Thyroid gland (tissue), 4 donors: ENCODE measurements around the gene RPS15. TPM values are rescaled to one million over a fixed set of nuclear protein-coding genes. Genes with fewer than 3 reads are reported as not detected.

Experiments used
- DNase-seq, 2 donors: peaks; one replicate each; pipeline ENCODE4 v3.0.0-alpha.2; 2019
- H3K27ac ChIP-seq, 3 donors: fragments of 200-600 bp; sonication (generic); 1 replicate in 2 of 3; 2 replicates in 1 of 3; pipeline ENCODE4 v1.5.1; 2016 to 2019; ENCODE audit warnings: mild to moderate bottlenecking in 1 of 3, moderate library complexity in 1 of 3
- H3K27me3 ChIP-seq: fragments of 200-600 bp; sonication (generic); one replicate; pipeline ENCODE4 v1.5.1; 2019
- H3K36me3 ChIP-seq, 2 donors: fragments of 200-600 bp; sonication (generic); one replicate each; pipeline ENCODE4 v1.5.1; 2016 to 2019
- H3K4me1 ChIP-seq, 2 donors: fragments of 200-600 bp; sonication (generic); one replicate each; pipeline ENCODE4 v1.5.1; 2017 to 2019
- H3K4me3 ChIP-seq, 3 donors: fragments of 200-600 bp; sonication (generic); replicated peaks in 1 of 3; 1 replicate in 2 of 3; 2 replicates in 1 of 3; pipeline ENCODE4 v1.5.1; 2016; ENCODE audit warnings: mild to moderate bottlenecking in 1 of 3
- H3K9me3 ChIP-seq: fragments of 200-600 bp; sonication (generic); one replicate; pipeline ENCODE4 v1.5.1; 2017
- CTCF ChIP-seq, 6 experiments: fragments of 200-600 bp in 3 of 6; fragments of 450-650 bp in 3 of 6; sonication (generic) in 3 of 6; IDR thresholded peaks; one replicate each; pipeline ENCODE4 v1.5.1; 2016 to 2019; ENCODE audit warnings: antibody characterized with exemption in 6 of 6, mild to moderate bottlenecking in 2 of 6, inconsistent platforms in 1 of 6, moderate library complexity in 1 of 6
- POLR2A ChIP-seq, 2 donors: fragments of 450-650 bp; IDR thresholded peaks; one replicate each; pipeline ENCODE4 v1.6.1; 2017; ENCODE audit warnings: antibody characterized with exemption in 2 of 2, mild to moderate bottlenecking in 2 of 2, moderate library complexity in 1 of 2
- WGBS, 2 donors: methylation state at CpG; one replicate each; pipeline ENCODE4 v1.1.5; 2017; 5-methylcytosine and 5-hydroxymethylcytosine counted together
- intact Hi-C: fragments of 100-400 bp; cut with DNase I; formaldehyde crosslinking; loops from one replicate; pipeline ENCODE4 v1.15.1; 2023
- total RNA-seq, 4 donors: library from RNA; depleted of rRNA; stranded (reverse); fragments of >200 nt; gene quantifications; one replicate each; pipeline ENCODE4 v1.2.3, GENCODE V29; 2016

RPS15 gene
- total RNA-seq, 4 donors from 2014 or later = 1,760 to 2,977 (median 2,488) TPM

DNA sequence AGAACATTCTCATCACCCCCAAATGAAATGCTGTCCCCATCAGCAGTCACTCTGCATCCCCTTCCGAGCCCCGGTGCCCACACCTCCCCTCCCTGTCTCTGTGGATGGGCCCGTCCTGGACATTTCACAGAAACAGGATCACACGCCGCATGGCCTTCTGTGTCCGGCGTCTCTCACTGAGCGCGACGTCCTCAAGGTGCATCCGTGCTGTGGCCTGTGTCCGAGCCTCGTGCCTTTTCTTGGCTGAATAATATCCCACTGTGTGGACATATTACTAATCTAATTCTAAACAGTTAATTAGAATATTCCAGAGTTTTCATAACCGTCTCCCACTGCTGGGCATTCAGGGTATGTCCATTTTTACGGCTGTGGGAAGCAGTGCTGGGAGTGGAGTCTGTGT, 45.8 kb upstream of the RPS15 start:
- TF ChIP-seq POLR2A (IDR thresholded peaks at IDR 0.05) (no peak), CTCF (IDR thresholded peaks at IDR 0.05) (no peak)
- Histone ChIP-seq H3K36me3 (peaks cover 38 to 41% of the 10 kb centered on the region in 2 donors), H3K27ac (no peak overlapping the region), H3K27me3 (no peaks in the 10 kb centered on the region), H3K4me1 (peaks cover 0 to 6% of the 10 kb centered on the region in 2 donors), H3K9me3 (no peaks in the 10 kb centered on the region), H3K4me3 (no peak overlapping the region)
- WGBS, 2 donors = 96 to 97% methylated on average over 15 of the region's 15 CpGs
- no peak for DNase-seq
- intact Hi-C loops = no loop called here

DNA sequence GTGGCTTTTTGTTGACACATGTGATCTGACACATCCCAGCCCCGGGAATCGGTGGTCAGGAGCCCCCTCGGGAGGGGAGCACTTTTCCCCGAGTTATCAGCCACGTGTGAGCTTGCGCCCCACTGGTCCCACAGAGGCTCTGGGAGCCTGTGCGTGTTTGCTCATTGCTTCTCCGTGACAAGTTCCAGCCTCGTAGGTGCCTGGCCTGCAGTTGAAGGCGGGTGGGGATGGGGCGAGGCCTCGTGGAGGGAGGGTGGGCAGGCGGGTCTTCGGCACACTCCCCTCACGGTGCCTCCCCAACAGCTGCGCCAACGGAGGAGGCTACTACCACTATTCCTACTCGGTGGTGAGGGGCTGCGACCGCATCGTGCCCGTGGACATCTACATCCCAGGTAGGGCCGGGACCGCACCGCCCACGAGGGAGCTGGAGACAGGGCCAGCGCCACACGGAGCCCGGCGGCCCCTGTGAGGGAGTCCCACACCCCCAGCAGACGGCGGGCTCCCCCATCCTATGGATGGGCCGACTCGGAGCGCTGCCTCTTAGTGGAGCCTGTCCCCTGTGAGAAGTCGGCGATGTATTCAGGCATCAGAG, 45.2 kb upstream of the RPS15 start:
- peaks cover 38 to 41% of the 10 kb centered on the region in 2 donors for H3K36me3 ChIP-seq
- no peak overlapping the region for H3K4me3 ChIP-seq
- no peaks in the 10 kb centered on the region for H3K9me3 ChIP-seq
- intact Hi-C loops = no loop called here
- H3K4me1 ChIP-seq = peaks cover 0 to 6% of the 10 kb centered on the region in 2 donors
- TF ChIP-seq CTCF (IDR thresholded peaks at IDR 0.05) = no peak
- no peak for TF ChIP-seq POLR2A (IDR thresholded peaks at IDR 0.05)
- H3K27ac ChIP-seq = no peak overlapping the region
- H3K27me3 ChIP-seq = no peaks in the 10 kb centered on the region
- DNase-seq = no peak
- 93% methylated on average over 3 to 27 of the region's 37 CpGs for WGBS, 2 donors

- Histone ChIP-seq H3K9me3 (no peaks in the 10 kb centered on the region), H3K4me1 (peaks cover 0 to 6% of the 10 kb centered on the region in 2 donors), H3K27ac (no peak overlapping the region), H3K27me3 (no peaks in the 10 kb centered on the region), H3K4me3 (no peak overlapping the region), H3K36me3 (peaks cover 33 to 36% of the 10 kb centered on the region in 2 donors)
- no peak for DNase-seq
- intact Hi-C loops = no loop called here
- 82 to 92% methylated on average over 15 to 17 of the region's 17 CpGs for WGBS, 2 donors
- TF ChIP-seq CTCF (IDR thresholded peaks at IDR 0.05) (no peak), POLR2A (IDR thresholded peaks at IDR 0.05) (no peak)
Measured at GRCh38 chr19:1393841-1394240, 44.4 kb upstream of the RPS15 start.

- no peaks in the 10 kb centered on the region for H3K9me3 ChIP-seq
- DNase-seq = no peak
- no peaks in the 10 kb centered on the region for H3K27me3 ChIP-seq
- H3K27ac ChIP-seq = no peak overlapping the region
- intact Hi-C loops = no loop called here
- 74 to 76% methylated on average over 34 of the region's 43 CpGs for WGBS, 2 donors
- H3K36me3 ChIP-seq = peaks cover 27 to 30% of the 10 kb centered on the region in 2 donors
- no peak overlapping the region for H3K4me3 ChIP-seq
- peaks cover 0 to 6% of the 10 kb centered on the region in 2 donors for H3K4me1 ChIP-seq
- no peak for TF ChIP-seq CTCF (IDR thresholded peaks at IDR 0.05)
- no peak for TF ChIP-seq POLR2A (IDR thresholded peaks at IDR 0.05)
Measured at GRCh38 chr19:1394252-1395193, 43.7 kb upstream of the RPS15 start.
